H1 (cell line): ENCODE data around the gene TTF1. TPM values are rescaled to one million over a fixed set of nuclear protein-coding genes. Genes with fewer than 3 reads are reported as not detected.

Experiments used
- CTCF ChIA-PET: fragments of 300-600 bp; sonication (Branson Sonifier 250); formaldehyde crosslinking; loops from one replicate; lab custom pipeline; 2021; ENCODE audit not compliant: partially characterized antibody; lab: Charles Lee
- POLR2A ChIA-PET: fragments of 300-600 bp; sonication (Branson Sonifier 250); formaldehyde crosslinking; loops from one replicate; lab custom pipeline; 2021; ENCODE audit warnings: inconsistent platforms; ENCODE audit not compliant: partially characterized antibody; lab: Charles Lee
- DNase-seq, 2 experiments: peaks; one replicate each; pipeline versions ENCODE4 v3.0.0 to v3.0.0-alpha.2; 2010 to 2022; ENCODE audit warnings: low spot score in 2 of 2, low read depth in 1 of 2, mixed read lengths in 1 of 2
- FAIRE-seq: peaks from 2 replicates; lab custom pipeline; 2011; peaks lifted over from hg19 to GRCh38; lab: Jason Lieb, UNC
- H2AFZ ChIP-seq: 2 replicates; pipeline ENCODE4 v1.8.1; 2012; ENCODE audit warnings: low read length, inconsistent platforms
- H2AK5ac ChIP-seq: 2 replicates; pipeline ENCODE4 v1.6.1; 2013; ENCODE audit warnings: low read depth, low read length
- H2BK120ac ChIP-seq: replicated peaks from 2 replicates; pipeline ENCODE3; 2013; ENCODE audit warnings: low read depth, low read length, inconsistent platforms
- H2BK12ac ChIP-seq: 2 replicates; pipeline ENCODE4 v1.6.1; 2013; ENCODE audit warnings: low read depth, low read length
- H2BK15ac ChIP-seq: 2 replicates; pipeline ENCODE4 v1.6.1; 2013; ENCODE audit warnings: low read length
- H2BK20ac ChIP-seq: 2 replicates; pipeline ENCODE4 v1.6.1; 2013; ENCODE audit warnings: low read length
- H2BK5ac ChIP-seq: 2 replicates; pipeline ENCODE4 v1.6.1; 2013; ENCODE audit warnings: low read depth, low read length
- H3K14ac ChIP-seq: 2 replicates; pipeline ENCODE4 v1.6.1; 2013; ENCODE audit warnings: inconsistent platforms; ENCODE audit not compliant: insufficient read length
- H3K18ac ChIP-seq: 2 replicates; pipeline ENCODE4 v1.6.1; 2013; ENCODE audit warnings: low read length; ENCODE audit errors: extremely low read depth
- H3K23ac ChIP-seq: 2 replicates; pipeline ENCODE4 v1.6.1; 2013; ENCODE audit warnings: inconsistent platforms; ENCODE audit not compliant: insufficient read length
- H3K23me2 ChIP-seq: 2 replicates; pipeline ENCODE4 v1.6.1; 2013; ENCODE audit warnings: low read depth, low read length
- H3K27ac ChIP-seq: 2 replicates; pipeline ENCODE4 v1.6.1; 2011; ENCODE audit warnings: low read depth, low read length, inconsistent platforms
- H3K27me3 ChIP-seq, 4 experiments: replicated peaks in 1 of 4; 1 replicate in 1 of 4; 2 replicates in 3 of 4; pipeline versions ENCODE4 v1.6.1 to v1.8.1; 2011 to 2013; ENCODE audit warnings: low read length in 3 of 4, mild to moderate bottlenecking in 3 of 4, inconsistent platforms in 2 of 4, mixed read lengths in 2 of 4, moderate library complexity in 1 of 4; ENCODE audit not compliant: control insufficient read depth in 3 of 4, insufficient read depth in 3 of 4; ENCODE audit errors: extremely low read depth in 1 of 4
- H3K36me3 ChIP-seq, 4 experiments: 2 replicates each; pipeline versions ENCODE4 v1.6.1 to v1.8.1; 2011 to 2013; ENCODE audit warnings: mild to moderate bottlenecking in 4 of 4, low read length in 3 of 4, moderate library complexity in 2 of 4, control low read depth in 1 of 4, inconsistent platforms in 1 of 4; ENCODE audit not compliant: insufficient read depth in 4 of 4, control insufficient read depth in 2 of 4
- H3K4ac ChIP-seq: replicated peaks from 2 replicates; pipeline ENCODE3; 2013; ENCODE audit warnings: low read length, low read depth, mixed read lengths, inconsistent platforms; ENCODE audit not compliant: insufficient read length
- H3K4me1 ChIP-seq, 4 experiments: replicated peaks in 1 of 4; 1 replicate in 1 of 4; 2 replicates in 3 of 4; pipeline versions ENCODE4 v1.6.1 to v1.8.1; 2011 to 2013; ENCODE audit warnings: low read length in 3 of 4, inconsistent platforms in 2 of 4, mixed read lengths in 1 of 4; ENCODE audit not compliant: insufficient read depth in 4 of 4, control insufficient read depth in 3 of 4
- H3K4me2 ChIP-seq, 2 experiments: 2 replicates each; pipeline versions ENCODE4 v1.6.1 to v1.8.1; 2011 to 2013; ENCODE audit warnings: low read depth in 2 of 2, low read length in 2 of 2, control low read depth in 1 of 2, inconsistent platforms in 1 of 2, mild to moderate bottlenecking in 1 of 2; ENCODE audit not compliant: insufficient read depth in 1 of 2
- H3K4me3 ChIP-seq, 4 experiments: fragments of 200-600, 300-600 bp in 1 of 4; sonication (generic), shearing (Covaris generic), sonication (Bioruptor Twin) in 1 of 4; 2 replicates each; pipeline versions ENCODE4 v1.5.1 to v1.8.1; 2011 to 2016; ENCODE audit warnings: low read length in 4 of 4, low read depth in 3 of 4, control low read depth in 2 of 4, inconsistent platforms in 2 of 4, mild to moderate bottlenecking in 2 of 4, mixed read lengths in 1 of 4, moderate library complexity in 1 of 4; ENCODE audit not compliant: insufficient read depth in 2 of 4; ENCODE audit errors: extremely low read depth in 1 of 4
- H3K56ac ChIP-seq: replicated peaks from 2 replicates; pipeline ENCODE3; 2013; ENCODE audit warnings: low read depth, mild to moderate bottlenecking, mixed read lengths, low read length, inconsistent platforms; ENCODE audit not compliant: insufficient read length
- H3K79me1 ChIP-seq: 2 replicates; pipeline ENCODE4 v1.6.1; 2013; ENCODE audit warnings: low read depth, low read length, control low read depth
- H3K79me2 ChIP-seq, 2 experiments: 2 replicates each; pipeline versions ENCODE4 v1.6.1 to v1.8.1; 2012 to 2013; ENCODE audit warnings: low read length in 2 of 2, mild to moderate bottlenecking in 2 of 2, inconsistent platforms in 1 of 2; ENCODE audit not compliant: insufficient read depth in 2 of 2, control insufficient read depth in 1 of 2
- H3K9ac ChIP-seq, 4 experiments: replicated peaks in 1 of 4; 1 replicate in 1 of 4; 2 replicates in 3 of 4; pipeline versions ENCODE4 v1.6.1 to v1.8.1; 2011 to 2013; ENCODE audit warnings: low read depth in 3 of 4, low read length in 3 of 4, control low read depth in 2 of 4, mild to moderate bottlenecking in 2 of 4, moderate library complexity in 2 of 4, inconsistent platforms in 1 of 4; ENCODE audit errors: extremely low read depth in 1 of 4
- H3K9me3 ChIP-seq, 2 experiments: 2 replicates each; pipeline versions ENCODE4 v1.6.1 to v1.8.1; 2012 to 2013; ENCODE audit warnings: mild to moderate bottlenecking in 2 of 2, moderate library complexity in 2 of 2, control low read depth in 1 of 2, inconsistent platforms in 1 of 2, low read depth in 1 of 2, low read length in 1 of 2, mixed read lengths in 1 of 2; ENCODE audit not compliant: insufficient read depth in 2 of 2
- H4K20me1 ChIP-seq, 2 experiments: replicated peaks in 1 of 2; 2 replicates each; pipeline versions ENCODE3 to v1.8.1; 2011 to 2013; ENCODE audit warnings: inconsistent platforms in 2 of 2, low read length in 2 of 2, mild to moderate bottlenecking in 1 of 2; ENCODE audit not compliant: insufficient read depth in 2 of 2, control insufficient read depth in 1 of 2
- H4K5ac ChIP-seq: 2 replicates; pipeline ENCODE4 v1.6.1; 2013; ENCODE audit warnings: low read length, low read depth, mixed read lengths, inconsistent platforms; ENCODE audit not compliant: insufficient read length
- H4K8ac ChIP-seq: 2 replicates; pipeline ENCODE4 v1.8.0; 2013; ENCODE audit warnings: mild to moderate bottlenecking, moderate library complexity, low read length, inconsistent platforms; ENCODE audit not compliant: insufficient read depth; ENCODE audit errors: extremely low read depth
- H4K91ac ChIP-seq: replicated peaks from 2 replicates; pipeline ENCODE3; 2013; ENCODE audit warnings: low read length, mixed read lengths, inconsistent platforms; ENCODE audit not compliant: insufficient read length
- BCL11A ChIP-seq, 2 experiments: IDR thresholded peaks; one replicate each; pipeline ENCODE4 v1.6.1; 2011; ENCODE audit warnings: low read depth in 2 of 2, low read length in 2 of 2, mild to moderate bottlenecking in 2 of 2
- CEBPB ChIP-seq: IDR thresholded peaks from 2 replicates; pipeline ENCODE4 v1.6.1; 2012; ENCODE audit warnings: low read depth, low read length
- CREB1 ChIP-seq: IDR thresholded peaks from 2 replicates; pipeline ENCODE4 v1.6.1; 2012; ENCODE audit warnings: inconsistent platforms
- EP300 ChIP-seq, 2 experiments: IDR thresholded peaks; 1 replicate in 1 of 2; 2 replicates in 1 of 2; pipeline ENCODE4 v1.6.1; 2011 to 2012; ENCODE audit warnings: low read depth in 2 of 2, low read length in 2 of 2, mild to moderate bottlenecking in 2 of 2, borderline replicate concordance in 1 of 2, inconsistent platforms in 1 of 2, moderate library complexity in 1 of 2
- JUN ChIP-seq: IDR thresholded peaks from 2 replicates; pipeline ENCODE4 v1.6.1; 2011; ENCODE audit warnings: low read depth, mild to moderate bottlenecking, improper control_type of control experiment, low read length
- MAX ChIP-seq: IDR thresholded peaks from 2 replicates; pipeline ENCODE4 v1.6.1; 2012; ENCODE audit warnings: inconsistent platforms
- POLR2A ChIP-seq, 2 experiments: IDR thresholded peaks; 1 replicate in 1 of 2; 2 replicates in 1 of 2; pipeline ENCODE4 v1.6.1; 2011; ENCODE audit warnings: low read depth in 2 of 2, low read length in 2 of 2, mild to moderate bottlenecking in 2 of 2; ENCODE audit errors: control extremely low read depth in 1 of 2
- RXRA ChIP-seq: IDR thresholded peaks from 2 replicates; pipeline ENCODE4 v1.6.1; 2011; ENCODE audit warnings: low read depth, mild to moderate bottlenecking, low read length, moderate library complexity; ENCODE audit not compliant: insufficient read depth
- SIX5 ChIP-seq: IDR thresholded peaks from 2 replicates; pipeline ENCODE4 v1.6.1; 2011; ENCODE audit warnings: mild to moderate bottlenecking, low read depth, low read length
- WGBS, 2 experiments: shearing (Covaris generic) in 1 of 2; methylation state at CpG; one replicate each; pipeline versions ENCODE4 v1.1.6 to v1.1.7; 2013 to 2015; ENCODE audit warnings: low lambda C conversion rate in 2 of 2, mixed read lengths in 2 of 2, inconsistent platforms in 1 of 2, low coverage in 1 of 2, missing lambda C conversion rate in 1 of 2; ENCODE audit not compliant: insufficient replicate concordance in 2 of 2, insufficient coverage in 1 of 2, insufficient read length in 1 of 2; ENCODE audit errors: extremely low coverage in 1 of 2, missing lambda C conversion rate in 1 of 2; 5-methylcytosine and 5-hydroxymethylcytosine counted together
- long read RNA-seq, 2 experiments: library from RNA in 1 of 2; library from capped mRNA in 1 of 2; stranded (forward); transcript quantifications; one replicate each; pipeline ENCODE4 v2.0.0, GENCODE V29; 2021; ENCODE audit warnings: inconsistent platforms in 1 of 2
- polyA minus RNA-seq, 3 experiments: library from RNA; depleted of rRNA, polyadenylated mRNA; stranded (reverse); fragments of >200 nt; gene quantifications; 1 replicate in 2 of 3; 2 replicates in 1 of 3; pipeline ENCODE4 v1.2.3, GENCODE V29; 2011
- polyA plus RNA-seq, 7 experiments: library from polyadenylated mRNA; depleted of rRNA in 3 of 7; stranded (reverse) in 5 of 7; unstranded in 2 of 7; fragments of >200 nt in 5 of 7; fragments of 200-250 nt in 2 of 7; gene quantifications; 1 replicate in 5 of 7; 2 replicates in 1 of 7; 4 replicates in 1 of 7; pipeline versions ENCODE4 v1.2.1 to v1.2.3, GENCODE V29; 2011 to 2013; ENCODE audit warnings: missing spikeins in 2 of 7, mixed read lengths in 2 of 7
- total RNA-seq: library from RNA; stranded (reverse); fragmentation: NEBNext Ultra II Directional; extraction: Animal tissue kit (Norgen Biotek cat#: 25700); gene quantifications from 2 replicates; pipeline ENCODE4 v1.2.1, GENCODE V29; 2021

The TTF1 gene
- total RNA-seq (22.2 and 22.6 TPM in 2 replicates), polyA plus RNA-seq (2011; rRNA removed) (6.5 and 7.8 TPM in 2 replicates), polyA minus RNA-seq (2011; rRNA and poly(A)+ RNA removed) (4.0 and 5.0 TPM in 2 replicates)
- polyA plus RNA-seq (2011; cell fraction: cytosol; rRNA removed) = 14.2 TPM
- 6.2 TPM for polyA plus RNA-seq (2011; cell fraction: nucleus; rRNA removed)
- 15.5 to 23.3 TPM (median 18.7 TPM) in 4 replicates for polyA plus RNA-seq (2012, experiment 1 of 2)
- 1.8 TPM for polyA plus RNA-seq (2012, experiment 2 of 2)
- 24.2 TPM for polyA plus RNA-seq (2013, experiment 1 of 2)
- polyA plus RNA-seq (2013, experiment 2 of 2) = 24.7 TPM
- polyA minus RNA-seq (2011; cell fraction: cytosol; rRNA and poly(A)+ RNA removed) = 5.4 TPM
- 7.7 TPM for polyA minus RNA-seq (2011; cell fraction: nucleus; rRNA and poly(A)+ RNA removed)
- long read RNA-seq, experiment 1, partial matches to known transcripts = 6 of 9 reads
- long read RNA-seq, experiment 1, other reads (novel, unspliced or antisense) = 3 of 9 reads
- long read RNA-seq, experiment 2, partial matches to known transcripts = 37 of 42 reads
- long read RNA-seq, experiment 2, other reads (novel, unspliced or antisense) = 1 of 42 reads

- FAIRE-seq = peak; percentile 50
- peak; percentile 87 for TF ChIP-seq CREB1
- no peak for TF ChIP-seq SIX5
- peak; percentile 55 for TF ChIP-seq MAX
- TF ChIP-seq JUN = no peak
- TF ChIP-seq RXRA = no peak
- TF ChIP-seq POLR2A (IDR thresholded peaks at IDR 0.05; ENCODE audit: control extremely low read depth in 1 of 2, low read depth in 2 of 2, low read length in 2 of 2) = peak in 1 of 2 experiments; percentile 75; a peak in 2 of 3 replicates
- no peak for TF ChIP-seq BCL11A (IDR thresholded peaks at IDR 0.05; ENCODE audit: low read depth in 2 of 2, low read length in 2 of 2)
- TF ChIP-seq EP300 (IDR thresholded peaks at IDR 0.05; ENCODE audit: borderline replicate concordance in 1 of 2, low read depth in 2 of 2, low read length in 2 of 2) = no peak
- no peak for TF ChIP-seq CEBPB
Observed at GRCh38 chr9:132406554-132407122, at the start of gene TTF1. TSS of gene TTF1 (minus strand) at chr9:132406840. CDS start at chr9:132402821, 4,019 bp downstream.

More at GRCh38 chr9:132406554-132407122, at the start of gene TTF1:
- WGBS, 2 experiments = 1% methylated on average over 32 of the region's 33 CpGs; no CpG with 5 or more reads in 1 of the 2 experiments
- H3K27me3 ChIP-seq = peaks cover 1 to 20% (median 13%) of the 10 kb centered on the region in 4 experiments; a peak in 6 of 7 replicates
- peak within 1 kb of the TSS; percentile 38 for H4K91ac ChIP-seq
- no peak within 1 kb of the TSS for H3K56ac ChIP-seq
- peak within 1 kb of the TSS; percentile 60; the same call in 1 of the 2 replicates for H2AFZ ChIP-seq
- no peak within 1 kb of the TSS; the same call in 1 of the 2 replicates for H2AK5ac ChIP-seq
- H3K4me1 ChIP-seq = peaks cover 0 to 11% (median 5%) of the 10 kb centered on the region in 4 experiments; a peak in 5 of 7 replicates
- peak; percentile 70 to 90 for DNase-seq
- no peak within 1 kb of the TSS for H2BK120ac ChIP-seq
- H3K9me3 ChIP-seq = no peaks in the 10 kb centered on the region; a peak in 1 of 4 replicates
- H3K4me3 ChIP-seq = peak within 1 kb of the TSS; percentile 74 to 88 (median 80)
- H3K4ac ChIP-seq = peak within 1 kb of the TSS; percentile 15
- H2BK12ac ChIP-seq = no peak within 1 kb of the TSS
- H2BK5ac ChIP-seq = no peak within 1 kb of the TSS
- peaks cover 8% of the 10 kb centered on the region for H3K79me1 ChIP-seq
- H2BK15ac ChIP-seq = no peak within 1 kb of the TSS
- H4K8ac ChIP-seq = peak within 1 kb of the TSS; percentile 75; the same call in 1 of the 2 replicates
- no peak within 1 kb of the TSS for H2BK20ac ChIP-seq
- peaks cover 1 to 3% of the 10 kb centered on the region in 2 experiments for H4K20me1 ChIP-seq
- H3K14ac ChIP-seq = no peak within 1 kb of the TSS
- POLR2A ChIA-PET = interaction anchor here (0.9 kb wide), 1 partner anchor 84 kb away, joined by 3 read pairs; no protein-coding TSS in a partner anchor
- CTCF ChIA-PET = no interaction called here
- peak within 1 kb of the TSS; percentile 55 to 87 for H3K4me2 ChIP-seq
- peaks cover 0 to 37% of the 10 kb centered on the region in 2 experiments; a peak in 2 of 4 replicates for H3K79me2 ChIP-seq
- peak within 1 kb of the TSS; percentile 68 for H4K5ac ChIP-seq
- H3K36me3 ChIP-seq = peaks cover 0 to 11% (median 4%) of the 10 kb centered on the region in 4 experiments; a peak in 5 of 8 replicates
- H3K23ac ChIP-seq = no peak within 1 kb of the TSS
- H3K18ac ChIP-seq = no peak within 1 kb of the TSS; the same call in 1 of the 2 replicates
- peaks cover 15% of the 10 kb centered on the region; the same call in 1 of the 2 replicates for H3K23me2 ChIP-seq
- peak within 1 kb of the TSS; percentile 50; the same call in 1 of the 2 replicates for H3K27ac ChIP-seq
- peak within 1 kb of the TSS in 3 of 4 experiments; percentile 55 to 64 (median 56); a peak in 6 of 7 replicates for H3K9ac ChIP-seq
